ENCODE data around the gene NEXMIF. TPM values are rescaled to one million over a fixed set of nuclear protein-coding genes. Genes with fewer than 3 reads are reported as not detected.

NEXMIF gene
- total and polyA plus RNA-seq, 12 donors = under 0.01 to 0.28 (median 0.18) TPM; not detected in 1

DNA sequence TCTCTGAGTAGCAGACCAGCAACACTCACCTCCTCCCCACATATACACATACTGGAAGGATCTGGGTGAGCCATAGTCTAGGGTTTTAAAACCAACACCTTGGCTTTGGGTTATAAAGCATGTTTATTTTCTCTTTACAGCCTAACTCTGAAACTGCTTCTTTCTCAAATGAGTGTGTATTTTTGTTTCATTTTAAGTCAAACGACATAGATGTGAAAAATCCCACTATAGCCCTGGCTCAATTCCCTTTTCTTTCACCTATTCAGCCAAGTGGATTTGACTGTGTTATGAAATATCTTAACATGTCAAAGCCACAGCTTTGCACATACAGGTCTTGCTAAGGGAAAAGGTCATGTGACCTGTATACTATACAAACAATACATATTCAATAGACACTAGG is 13.8 kb downstream of the NEXMIF start:
- intact Hi-C loops (cut with DNase I) = no loop called here
- no peak for ATAC-seq
- H3K27ac ChIP-seq = no peak overlapping the region

DNA sequence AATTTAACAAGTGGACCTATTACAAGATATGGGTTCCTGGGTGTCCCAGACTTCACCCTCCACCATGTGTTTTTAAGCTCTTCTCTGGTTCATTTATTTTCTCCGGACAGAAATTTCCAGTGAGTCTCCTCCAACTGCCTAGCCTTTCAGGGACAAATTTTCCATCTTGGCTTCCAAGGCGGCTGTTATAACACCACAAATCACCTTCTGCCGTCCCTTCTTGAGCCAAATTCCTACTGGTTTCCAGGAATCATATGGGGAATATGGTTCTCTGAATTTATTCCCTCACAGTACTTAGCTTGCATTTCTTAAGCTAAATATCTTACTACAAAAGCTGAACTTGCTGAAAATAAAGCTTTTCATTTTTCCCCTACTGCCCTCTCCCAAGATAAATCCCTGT is 18.8 kb downstream of the NEXMIF start:
- H3K27ac ChIP-seq = no peak overlapping the region

More for the DNA sequence above, 13.8 kb downstream of the NEXMIF start:
- TF ChIP-seq, protein P1, sequence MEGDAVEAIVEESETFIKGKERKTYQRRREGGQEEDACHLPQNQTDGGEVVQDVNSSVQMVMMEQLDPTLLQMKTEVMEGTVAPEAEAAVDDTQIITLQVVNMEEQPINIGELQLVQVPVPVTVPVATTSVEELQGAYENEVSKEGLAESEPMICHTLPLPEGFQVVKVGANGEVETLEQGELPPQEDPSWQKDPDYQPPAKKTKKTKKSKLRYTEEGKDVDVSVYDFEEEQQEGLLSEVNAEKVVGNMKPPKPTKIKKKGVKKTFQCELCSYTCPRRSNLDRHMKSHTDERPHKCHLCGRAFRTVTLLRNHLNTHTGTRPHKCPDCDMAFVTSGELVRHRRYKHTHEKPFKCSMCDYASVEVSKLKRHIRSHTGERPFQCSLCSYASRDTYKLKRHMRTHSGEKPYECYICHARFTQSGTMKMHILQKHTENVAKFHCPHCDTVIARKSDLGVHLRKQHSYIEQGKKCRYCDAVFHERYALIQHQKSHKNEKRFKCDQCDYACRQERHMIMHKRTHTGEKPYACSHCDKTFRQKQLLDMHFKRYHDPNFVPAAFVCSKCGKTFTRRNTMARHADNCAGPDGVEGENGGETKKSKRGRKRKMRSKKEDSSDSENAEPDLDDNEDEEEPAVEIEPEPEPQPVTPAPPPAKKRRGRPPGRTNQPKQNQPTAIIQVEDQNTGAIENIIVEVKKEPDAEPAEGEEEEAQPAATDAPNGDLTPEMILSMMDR (IDR thresholded peaks at IDR 0.05) = no peak
- no peak overlapping the region for H3K4me3 ChIP-seq
- no peaks in the 10 kb centered on the region for H3K9me3 ChIP-seq
- DNase-seq = no peak
- H3K4me1 ChIP-seq = no peaks in the 10 kb centered on the region
- H3K36me3 ChIP-seq = no peaks in the 10 kb centered on the region
- H3K27me3 ChIP-seq = no peaks in the 10 kb centered on the region
- WGBS, 2 donors = 67 to 75% methylated on average over 1 of the region's 1 CpG

DNA sequence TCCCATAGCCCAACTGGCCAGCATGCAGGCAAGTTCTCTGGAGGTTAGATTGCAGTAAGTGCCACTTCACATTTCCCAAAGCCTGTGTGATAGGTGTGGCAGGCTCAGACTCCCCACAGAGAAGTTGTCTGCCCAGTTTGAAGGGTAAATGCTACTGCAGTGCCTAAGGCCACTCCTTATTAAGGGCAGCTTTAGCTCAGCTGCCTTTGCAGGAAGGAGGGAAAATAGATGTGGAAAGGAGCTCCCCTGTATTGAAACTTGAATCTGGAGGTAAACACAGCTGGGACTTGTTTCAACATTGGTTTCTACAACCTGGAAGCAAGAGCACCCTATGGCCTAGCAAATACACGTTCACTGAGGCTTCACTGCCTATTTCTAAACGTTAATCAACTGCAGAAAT is 22.4 kb downstream of the NEXMIF start:
- Histone ChIP-seq H3K9me3 (peaks cover 0 to 5% (median 0%) of the 10 kb centered on the region in 11 donors), H3K4me1 (no peaks in the 10 kb centered on the region), H3K36me3 (no peaks in the 10 kb centered on the region), H3K27ac (no peak overlapping the region), H3K4me3 (no peak overlapping the region), H3K27me3 (peaks cover 0 to 6% (median 0%) of the 10 kb centered on the region in 7 donors)
- ATAC-seq (no peak), DNase-seq (no peak)
- WGBS, 2 donors = 36 to 47% methylated on average over 2 of the region's 2 CpGs
- intact Hi-C loops (cut with DNase I) = no loop called here
- TF ChIP-seq, protein P1 (IDR thresholded peaks at IDR 0.05) = no peak

More for the DNA sequence above, 18.8 kb downstream of the NEXMIF start:
- TF ChIP-seq, protein P1 (IDR thresholded peaks at IDR 0.05) = no peak
- Histone ChIP-seq H3K27me3 (no peaks in the 10 kb centered on the region), H3K36me3 (no peaks in the 10 kb centered on the region), H3K4me3 (no peak overlapping the region), H3K4me1 (no peaks in the 10 kb centered on the region), H3K9me3 (no peaks in the 10 kb centered on the region)
- intact Hi-C loops (cut with DNase I) = no loop called here
- DNase-seq (no peak), ATAC-seq (no peak)
- WGBS, 2 donors = 86 to 87% methylated on average over 3 of the region's 3 CpGs

DNA sequence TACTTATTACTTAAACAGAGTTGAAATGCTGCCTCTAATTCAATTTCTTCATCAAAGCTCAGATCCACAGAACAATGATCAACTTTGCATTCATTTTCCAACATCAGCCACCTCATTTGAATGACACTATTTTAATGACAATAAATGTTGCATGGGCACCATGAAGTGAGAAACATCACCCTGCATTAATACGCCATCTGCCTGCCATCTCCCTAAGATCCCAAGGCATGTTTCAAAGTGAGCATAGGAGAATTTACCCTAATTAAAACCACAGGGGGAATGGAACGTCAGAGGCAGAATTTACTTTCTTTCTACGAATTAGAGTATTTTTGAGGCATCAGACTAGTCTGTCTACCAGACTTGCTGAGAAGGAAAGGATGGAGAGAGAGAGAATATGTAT is 32.7 kb downstream of the NEXMIF start:
- no peak for DNase-seq
- ATAC-seq = no peak
- Histone ChIP-seq H3K27me3 (peaks cover 0 to 49% (median 0%) of the 10 kb centered on the region in 7 donors), H3K4me3 (no peak overlapping the region), H3K9me3 (no peaks in the 10 kb centered on the region), H3K36me3 (no peaks in the 10 kb centered on the region), H3K27ac (no peak overlapping the region), H3K4me1 (no peaks in the 10 kb centered on the region)
- TF ChIP-seq, protein P1 (IDR thresholded peaks at IDR 0.05) = no peak
- intact Hi-C loops (cut with DNase I) = no loop called here
- 69 to 71% methylated on average over 3 of the region's 3 CpGs for WGBS, 2 donors
